Right lobe of liver (tissue), 6 donors: ENCODE results near the gene MOB2. TPM values are rescaled to one million over a fixed set of nuclear protein-coding genes. Genes with fewer than 3 reads are reported as not detected.

ENCODE experiments used
- ATAC-seq, 4 donors: fragments of 200-7000 bp; cut with Tn5 transposase; one replicate each; pipeline ENCODE4 v1.9.1; 2020; ENCODE audit warnings: mild to moderate bottlenecking in 4 of 4, moderate library complexity in 4 of 4
- DNase-seq, 3 donors: peaks; one replicate each; pipeline ENCODE4 v3.0.0-alpha.2; 2020
- H3K27ac ChIP-seq, 3 donors: fragments of 200-600 bp; one replicate each; pipeline ENCODE4 v1.8.0; 2022
- H3K27me3 ChIP-seq, 2 donors: fragments of 200-600 bp; one replicate each; pipeline ENCODE4 v1.8.0; 2022
- H3K36me3 ChIP-seq, 4 donors: fragments of 200-600 bp; sonication (generic) in 1 of 4; one replicate each; pipeline versions ENCODE4 v1.5.1 to v1.8.0; 2017 to 2022; ENCODE audit warnings: control low read depth in 1 of 4
- H3K4me1 ChIP-seq, 4 donors: fragments of 200-600 bp; sonication (generic) in 1 of 4; one replicate each; pipeline versions ENCODE4 v1.5.1 to v1.8.0; 2017 to 2022; ENCODE audit warnings: control low read depth in 1 of 4
- H3K4me3 ChIP-seq, 3 donors: fragments of 200-600 bp; one replicate each; pipeline ENCODE4 v1.8.0; 2022
- H3K9me3 ChIP-seq, 4 donors: fragments of 200-600 bp; sonication (generic) in 1 of 4; one replicate each; pipeline versions ENCODE4 v1.5.1 to v1.8.0; 2017 to 2022; ENCODE audit warnings: control low read depth in 1 of 4
- POLR2A ChIP-seq: fragments of 450-650 bp; IDR thresholded peaks from one replicate; pipeline ENCODE4 v1.6.1; 2017; ENCODE audit warnings: antibody characterized with exemption, mild to moderate bottlenecking
- WGBS: methylation state at CpG from one replicate; pipeline ENCODE4 v1.1.6; 2018; ENCODE audit warnings: low coverage, low lambda C conversion rate; ENCODE audit not compliant: insufficient coverage; ENCODE audit errors: missing lambda C conversion rate; 5-methylcytosine and 5-hydroxymethylcytosine counted together
- intact Hi-C, 2 donors: fragments of 100-400 bp; cut with DNase I; formaldehyde crosslinking; loops; one replicate each; pipeline versions ENCODE4 v1.11.2 to v1.14.1; 2022
- total RNA-seq, 6 experiments: library from RNA; depleted of rRNA in 2 of 6; stranded (reverse); fragments of >200 nt in 2 of 6; fragmentation: NEBNext Ultra II Directional in 3 of 6; extraction: Animal tissue kit (Norgen Biotek cat#: 25700) in 3 of 6; gene quantifications; one replicate each; pipeline versions ENCODE4 v1.1.0 to v1.2.4, GENCODE V29; 2016 to 2023
- TF ChIP-seq, protein P1 (sequence below), 4 donors: fragments of 200-600 bp in 3 of 4; fragments of 450-650 bp in 1 of 4; IDR thresholded peaks; one replicate each; pipeline versions ENCODE4 v1.5.1 to v1.8.0; 2016 to 2022; ENCODE audit warnings: antibody characterized with exemption in 4 of 4, mild to moderate bottlenecking in 2 of 4
- donor health status: DM: no; HTN: yes; CAD: no.
- donor health status: DM: no; HTN: no; CAD: no.
- donor health status: DM: no; HTN: no; CAD: no.
- donor health status: DM: no; HTN: yes; CAD: no.
- donor health status: DM: no; HTN: yes; CAD: no.

The MOB2 gene
- total RNA-seq, 6 experiments from 2014 or later = 8.5 to 17.0 (median 14.1) TPM

DNA sequence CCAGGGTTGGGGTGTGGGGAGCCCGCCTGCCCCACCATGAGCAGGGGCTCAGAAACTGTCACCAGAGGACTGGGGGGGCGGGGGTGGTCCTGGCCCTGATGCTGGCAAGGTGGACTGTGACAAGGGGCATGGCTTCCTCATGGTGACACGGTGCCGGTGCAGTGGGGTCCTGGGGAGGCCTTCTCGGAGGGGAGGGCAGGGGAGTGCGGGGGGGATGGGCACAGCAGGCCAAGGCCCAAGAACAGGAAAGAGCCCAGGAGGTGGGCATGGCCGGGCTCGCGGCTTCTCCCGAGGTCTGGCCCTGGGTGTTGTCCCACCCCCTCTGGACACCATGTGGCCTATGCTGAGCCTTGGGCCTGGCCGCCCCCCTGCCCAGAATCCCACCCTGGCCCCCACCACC lies 47.2 kb downstream of the MOB2 start:
- no peak overlapping the region for H3K4me3 ChIP-seq
- ATAC-seq = no peak
- intact Hi-C loops = no loop called here
- H3K4me1 ChIP-seq = no peaks in the 10 kb centered on the region
- 38% methylated on average over 2 of the region's 11 CpGs for WGBS
- no peak for DNase-seq
- TF ChIP-seq POLR2A = no peak
- TF ChIP-seq, protein P1, sequence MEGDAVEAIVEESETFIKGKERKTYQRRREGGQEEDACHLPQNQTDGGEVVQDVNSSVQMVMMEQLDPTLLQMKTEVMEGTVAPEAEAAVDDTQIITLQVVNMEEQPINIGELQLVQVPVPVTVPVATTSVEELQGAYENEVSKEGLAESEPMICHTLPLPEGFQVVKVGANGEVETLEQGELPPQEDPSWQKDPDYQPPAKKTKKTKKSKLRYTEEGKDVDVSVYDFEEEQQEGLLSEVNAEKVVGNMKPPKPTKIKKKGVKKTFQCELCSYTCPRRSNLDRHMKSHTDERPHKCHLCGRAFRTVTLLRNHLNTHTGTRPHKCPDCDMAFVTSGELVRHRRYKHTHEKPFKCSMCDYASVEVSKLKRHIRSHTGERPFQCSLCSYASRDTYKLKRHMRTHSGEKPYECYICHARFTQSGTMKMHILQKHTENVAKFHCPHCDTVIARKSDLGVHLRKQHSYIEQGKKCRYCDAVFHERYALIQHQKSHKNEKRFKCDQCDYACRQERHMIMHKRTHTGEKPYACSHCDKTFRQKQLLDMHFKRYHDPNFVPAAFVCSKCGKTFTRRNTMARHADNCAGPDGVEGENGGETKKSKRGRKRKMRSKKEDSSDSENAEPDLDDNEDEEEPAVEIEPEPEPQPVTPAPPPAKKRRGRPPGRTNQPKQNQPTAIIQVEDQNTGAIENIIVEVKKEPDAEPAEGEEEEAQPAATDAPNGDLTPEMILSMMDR (IDR thresholded peaks at IDR 0.05) = no peak
- H3K9me3 ChIP-seq = no peaks in the 10 kb centered on the region
- H3K27ac ChIP-seq = no peak overlapping the region
- H3K27me3 ChIP-seq = no peaks in the 10 kb centered on the region
- H3K36me3 ChIP-seq = no peaks in the 10 kb centered on the region

DNA sequence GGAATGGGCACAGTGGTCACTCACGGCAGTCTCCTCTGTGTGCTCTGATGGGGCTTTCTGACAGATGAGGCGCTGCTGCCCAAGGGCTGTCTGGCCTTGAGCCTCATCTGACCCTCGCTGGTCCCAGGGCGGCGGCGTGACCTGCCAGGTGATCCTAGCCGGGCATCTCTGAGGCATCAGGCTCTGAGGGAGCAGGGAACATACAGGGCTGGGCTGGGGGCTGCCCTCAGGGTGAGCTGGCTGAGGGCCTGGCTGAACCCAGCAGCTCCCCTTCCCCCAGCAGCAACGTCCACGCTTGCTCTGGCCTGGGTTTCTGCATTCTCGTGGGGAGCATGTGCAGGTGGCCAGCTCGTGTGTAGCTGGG lies 47.6 kb downstream of the MOB2 start:
- DNase-seq (no peak), ATAC-seq (no peak)
- Histone ChIP-seq H3K9me3 (no peaks in the 10 kb centered on the region), H3K27ac (no peak overlapping the region), H3K4me1 (no peaks in the 10 kb centered on the region), H3K27me3 (no peaks in the 10 kb centered on the region), H3K4me3 (no peak overlapping the region), H3K36me3 (no peaks in the 10 kb centered on the region)
- TF ChIP-seq, protein P1 (IDR thresholded peaks at IDR 0.05) = no peak
- no peak for TF ChIP-seq POLR2A
- intact Hi-C loops = no loop called here
- WGBS = 44% methylated on average over 2 of the region's 11 CpGs

DNA sequence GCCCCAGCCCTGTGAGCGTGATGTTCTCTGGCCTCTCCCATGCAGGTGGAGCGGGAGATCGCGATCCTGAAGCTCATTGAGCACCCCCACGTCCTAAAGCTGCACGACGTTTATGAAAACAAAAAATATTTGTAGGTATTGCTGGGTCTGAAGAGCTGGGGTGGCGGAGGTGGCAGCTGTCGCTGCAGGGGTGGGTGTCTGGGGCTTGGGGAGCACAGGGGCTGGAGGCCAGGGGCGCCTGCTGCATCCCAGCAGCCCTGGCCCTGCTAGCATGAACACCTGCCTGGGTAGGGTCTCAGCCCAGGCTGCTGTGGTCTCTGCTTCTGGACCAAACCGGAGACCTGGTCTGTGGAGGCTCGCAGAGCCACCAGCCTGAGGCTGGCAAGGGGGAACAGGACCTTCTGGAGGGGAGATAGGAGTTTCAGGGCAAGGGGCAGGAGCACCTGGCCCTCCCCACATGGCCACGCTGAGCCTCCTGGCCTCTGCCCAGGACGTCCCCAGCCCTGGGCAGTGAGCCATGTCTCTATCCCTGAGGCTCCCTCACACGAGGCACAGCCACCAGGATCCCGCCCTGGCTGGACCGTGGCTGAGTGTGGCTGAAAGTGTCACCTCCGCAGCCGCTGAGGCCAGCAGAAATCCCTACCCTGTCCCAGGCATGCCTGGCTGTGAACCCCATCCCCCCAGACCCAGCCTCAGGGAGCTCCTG lies 48.2 kb downstream of the MOB2 start:
- H3K36me3 ChIP-seq = no peaks in the 10 kb centered on the region
- intact Hi-C loops = no loop called here
- H3K27me3 ChIP-seq = no peaks in the 10 kb centered on the region
- WGBS = 59% methylated on average over 6 of the region's 19 CpGs
- no peak overlapping the region for H3K27ac ChIP-seq
- no peak overlapping the region for H3K4me3 ChIP-seq
- H3K9me3 ChIP-seq = no peaks in the 10 kb centered on the region
- no peaks in the 10 kb centered on the region for H3K4me1 ChIP-seq
- ATAC-seq (no peak), DNase-seq (no peak)
- TF ChIP-seq POLR2A = no peak

DNA sequence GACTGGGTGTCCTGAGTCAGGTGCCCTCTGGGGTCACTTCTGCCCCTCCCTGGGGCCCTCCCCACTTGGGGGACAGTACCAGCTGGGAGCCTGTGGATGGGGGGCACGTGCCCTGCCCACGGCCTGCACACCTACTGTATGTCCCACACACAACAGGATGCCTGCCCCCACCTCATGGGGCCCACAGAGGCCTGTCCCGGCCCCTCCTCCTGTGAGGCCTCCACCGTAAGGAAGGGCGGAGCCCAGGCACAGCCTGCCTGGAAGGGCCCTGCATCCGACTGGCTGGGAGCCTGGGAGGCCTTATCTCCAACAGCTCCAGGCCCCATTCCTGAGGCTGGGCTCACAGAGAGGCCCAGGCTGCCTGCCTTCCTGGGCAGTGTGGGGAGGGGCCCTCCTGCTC lies 49.1 kb downstream of the MOB2 start:
- intact Hi-C loops = no loop called here
- Histone ChIP-seq H3K27ac (no peak overlapping the region), H3K36me3 (no peaks in the 10 kb centered on the region), H3K4me3 (no peak overlapping the region), H3K9me3 (no peaks in the 10 kb centered on the region), H3K27me3 (no peaks in the 10 kb centered on the region), H3K4me1 (no peaks in the 10 kb centered on the region)
- DNase-seq (no peak), ATAC-seq (peak; percentile 44 to 63 (median 50))
- no CpG with 5 or more reads among the region's 6 CpGs for WGBS
- TF ChIP-seq, protein P1 (IDR thresholded peaks at IDR 0.05) = no peak
- no peak for TF ChIP-seq POLR2A

DNA sequence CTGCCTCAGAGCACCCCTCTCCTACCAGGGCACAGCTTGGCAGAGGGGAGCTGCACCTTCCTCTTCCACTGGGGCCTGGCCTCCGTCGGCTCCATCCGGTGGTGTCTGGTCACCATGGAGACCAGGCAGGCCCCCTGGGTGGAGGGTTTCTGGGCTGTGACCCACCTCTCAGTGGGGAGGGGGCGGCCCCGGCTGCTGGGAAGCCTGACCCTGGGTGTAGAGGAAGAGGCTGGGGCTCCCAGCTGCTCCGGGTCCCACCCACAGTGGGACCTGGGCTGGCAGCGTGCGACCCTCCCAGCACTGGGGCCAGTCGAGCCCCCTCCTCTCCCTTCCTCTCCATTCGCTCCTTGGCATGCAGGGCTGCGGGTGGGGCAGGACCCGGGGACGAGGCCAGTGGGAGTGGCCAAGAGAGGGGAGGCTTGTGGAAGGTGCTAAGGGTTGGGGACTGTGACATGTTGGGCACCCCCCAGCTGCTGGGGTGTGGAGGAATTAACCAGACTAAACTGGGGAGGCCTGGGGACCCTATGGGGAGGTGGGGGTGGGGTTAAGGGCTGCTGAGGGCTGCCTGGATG lies 50.0 kb downstream of the MOB2 start:
- H3K27me3 ChIP-seq = no peaks in the 10 kb centered on the region
- TF ChIP-seq, protein P1 (IDR thresholded peaks at IDR 0.05) = no peak
- no peak for TF ChIP-seq POLR2A
- H3K36me3 ChIP-seq = no peaks in the 10 kb centered on the region
- 0% methylated on average over 2 of the region's 13 CpGs for whole genome bisulfite sequencing
- intact Hi-C loops = no loop called here
- no peak overlapping the region for H3K27ac ChIP-seq
- H3K9me3 ChIP-seq = no peaks in the 10 kb centered on the region
- ATAC-seq (no peak), DNase-seq (no peak)
- no peaks in the 10 kb centered on the region for H3K4me1 ChIP-seq
- H3K4me3 ChIP-seq = no peak overlapping the region
